ENCODE results near the gene UBASH3B.

Gene UBASH3B

GRCh38 chr11:122678406-122678805 is 22.9 kb downstream of the UBASH3B start:
- no peak for DNase-seq (ENCODE audit: low spot score)

- no peak for DNase-seq (ENCODE audit: low spot score)
These were observed 23.9 kb downstream of the UBASH3B start for GRCh38 chr11:122679466-122679865.

DNA sequence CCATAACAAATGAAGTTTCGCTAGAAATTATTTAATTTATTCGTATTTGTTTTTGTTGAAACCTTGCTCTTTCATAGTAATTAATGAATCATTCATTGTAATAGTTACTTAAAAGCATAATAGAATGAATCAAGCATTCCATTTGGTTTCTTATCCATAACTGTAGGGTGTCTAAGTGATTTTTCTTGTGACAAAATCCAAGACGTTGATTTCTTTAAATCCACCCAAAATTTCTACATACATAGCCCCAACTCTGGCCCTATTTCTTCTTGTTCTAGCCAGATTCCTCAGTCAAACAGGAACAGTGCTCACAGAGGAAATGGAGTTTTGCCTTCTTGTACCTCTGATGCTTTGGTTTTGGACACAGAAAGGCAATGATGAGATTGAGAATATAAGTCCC is 25.5 kb downstream of the UBASH3B start:
- DNase-seq (ENCODE audit: low spot score): no peak

DNA sequence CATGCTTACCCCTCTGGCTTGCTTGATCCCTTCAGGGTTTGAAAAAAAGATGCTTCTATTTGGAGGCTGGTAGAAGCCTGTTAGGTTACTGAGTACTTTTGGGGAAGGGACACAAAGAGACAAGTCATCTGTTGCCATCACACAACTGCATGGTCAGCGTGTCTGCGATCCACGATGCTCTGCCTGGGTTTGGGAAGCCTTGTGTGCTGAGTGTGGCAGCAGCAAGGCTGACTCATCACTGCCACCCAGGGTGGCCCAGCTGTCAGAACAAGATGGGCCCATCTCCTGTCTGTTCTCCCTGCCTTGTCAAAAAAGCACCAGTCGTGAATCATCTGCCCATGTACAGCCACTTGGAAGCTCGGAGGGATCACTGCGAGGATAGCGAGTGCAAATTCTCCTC is 26.2 kb downstream of the UBASH3B start:
- DNase-seq (ENCODE audit: low spot score): no peak

GRCh38 chr11:122682464-122682863 is 26.9 kb downstream of the UBASH3B start:
- DNase-seq (ENCODE audit: low spot score): no peak

DNA sequence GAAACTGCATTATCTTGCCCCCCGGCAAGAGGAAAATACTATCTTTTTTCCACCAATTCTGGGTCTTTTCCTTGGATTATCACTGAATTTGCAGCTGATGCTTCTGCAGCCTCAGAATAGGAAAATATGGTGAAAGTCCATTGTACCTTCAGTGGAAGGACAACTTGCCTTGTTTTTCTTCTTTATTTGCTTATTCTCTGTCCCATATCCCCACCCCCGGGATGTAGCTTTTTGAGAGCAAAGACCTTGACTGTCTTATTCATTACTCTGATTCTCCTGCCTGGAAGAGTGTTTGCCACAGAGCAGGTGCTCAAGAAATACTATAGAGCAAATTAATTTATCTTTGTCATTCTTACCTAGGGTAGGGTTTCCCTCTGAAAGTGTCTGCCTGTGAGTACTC is 29.5 kb downstream of the UBASH3B start:
- no peak for DNase-seq (ENCODE audit: low spot score)

DNA sequence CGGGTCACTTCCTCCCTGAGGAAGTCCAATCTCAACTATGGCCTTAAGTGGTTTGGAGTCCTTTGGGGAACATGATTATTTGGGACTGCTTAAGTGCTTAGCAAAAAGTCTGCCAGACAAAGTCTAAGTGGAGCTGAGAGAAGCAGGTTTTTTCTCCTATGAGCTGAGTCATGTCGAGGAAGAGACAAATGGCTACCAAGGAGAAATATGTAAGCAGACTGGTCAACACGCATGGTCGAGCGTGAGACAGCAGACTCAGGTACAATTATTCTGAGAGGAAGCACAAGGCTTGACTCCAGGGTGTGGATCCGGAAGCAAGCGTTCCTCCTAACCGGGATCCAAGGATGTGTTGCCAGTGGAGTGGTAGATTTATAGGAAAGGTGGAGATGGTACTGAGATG is 30.6 kb downstream of the UBASH3B start:
- no peak for DNase-seq (ENCODE audit: low spot score)

GRCh38 chr11:122690384-122690783 is 34.9 kb downstream of the UBASH3B start:
- no peak for DNase-seq (ENCODE audit: low spot score)

DNA sequence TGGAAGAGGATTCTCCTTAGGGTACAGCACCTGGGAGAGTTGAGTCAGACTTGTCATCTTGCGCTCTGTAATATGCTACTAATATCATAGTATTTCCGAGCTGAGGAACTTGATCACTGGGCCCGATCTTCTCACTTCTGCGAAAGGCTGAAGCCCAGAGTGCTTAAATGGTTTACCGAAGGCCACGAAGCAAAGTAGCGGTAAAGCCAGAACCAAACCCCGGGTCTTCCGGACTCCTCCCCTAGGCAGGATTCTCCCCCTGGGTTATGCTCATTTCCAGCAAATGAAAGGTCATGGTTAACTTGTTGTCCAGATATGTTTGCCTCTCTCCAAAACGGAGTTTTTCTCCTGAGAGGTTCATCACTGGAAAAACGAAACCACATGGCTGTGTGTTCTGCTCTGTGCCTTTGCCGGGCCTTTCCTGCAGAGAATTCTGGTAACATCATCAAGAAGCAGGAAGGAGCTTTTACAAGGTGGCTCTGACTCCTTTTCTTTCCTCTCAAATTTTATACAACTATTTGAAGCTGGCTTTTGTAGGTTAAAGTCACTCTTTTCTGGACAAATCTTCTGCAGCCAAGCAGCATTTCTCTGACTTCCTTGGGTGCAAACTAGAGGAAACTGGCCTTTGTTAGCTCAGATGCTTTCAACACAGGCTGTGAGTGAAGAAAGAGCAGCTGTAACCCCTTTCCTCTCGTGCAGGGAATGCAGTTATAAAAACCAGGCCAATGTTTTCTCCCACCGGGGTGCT is 35.5 kb downstream of the UBASH3B start:
- no peak for DNase-seq (ENCODE audit: low spot score)

DNA sequence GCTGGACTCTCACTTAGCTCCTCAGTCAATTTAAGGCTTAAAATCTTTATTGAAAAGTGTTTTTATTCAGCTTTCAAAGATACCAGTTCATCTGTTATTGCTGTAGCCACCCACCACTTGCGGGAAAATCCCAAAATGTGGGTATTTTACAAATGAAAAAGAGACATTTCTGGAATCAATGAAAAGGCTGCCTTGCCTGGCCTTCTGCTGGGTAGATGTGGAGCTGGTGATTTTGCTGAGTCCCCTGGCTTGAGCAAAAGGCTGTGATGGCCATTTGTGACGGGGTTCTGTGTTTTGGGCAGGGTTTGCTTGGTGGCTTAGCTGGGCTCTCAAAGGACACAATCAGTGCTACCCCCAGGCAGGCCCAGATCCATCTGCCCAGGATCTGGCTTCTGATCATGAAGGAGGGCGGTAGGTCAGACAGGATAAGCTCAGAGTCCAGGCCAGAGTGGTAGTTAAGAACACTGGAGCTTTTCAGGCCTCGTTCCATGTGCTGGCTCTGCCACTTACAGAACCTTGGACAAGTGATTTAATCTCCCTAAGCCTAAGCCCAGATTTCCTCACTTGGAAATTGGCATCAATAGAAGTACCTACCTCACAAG is 36.1 kb downstream of the UBASH3B start:
- no peak for DNase-seq (ENCODE audit: low spot score)

DNA sequence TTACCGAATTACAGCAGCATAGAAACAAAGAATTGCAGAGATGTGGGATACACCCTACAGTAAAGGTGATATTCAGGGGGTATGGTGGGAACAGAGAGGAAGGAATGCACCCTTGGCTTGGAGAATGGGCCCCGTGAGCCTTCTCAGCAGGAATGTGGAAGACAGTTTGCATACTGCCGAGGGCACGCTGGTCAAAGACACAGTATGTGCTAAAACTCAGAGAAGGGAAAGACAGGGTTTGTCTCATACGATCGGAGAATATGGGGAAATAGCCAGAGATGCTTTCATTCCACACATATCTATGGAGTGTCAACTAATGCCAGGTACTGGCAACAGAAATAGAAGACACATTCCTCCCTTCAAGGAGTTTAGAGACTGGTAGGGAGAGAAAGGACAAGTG is 36.9 kb downstream of the UBASH3B start:
- DNase-seq (ENCODE audit: low spot score): no peak

DNA sequence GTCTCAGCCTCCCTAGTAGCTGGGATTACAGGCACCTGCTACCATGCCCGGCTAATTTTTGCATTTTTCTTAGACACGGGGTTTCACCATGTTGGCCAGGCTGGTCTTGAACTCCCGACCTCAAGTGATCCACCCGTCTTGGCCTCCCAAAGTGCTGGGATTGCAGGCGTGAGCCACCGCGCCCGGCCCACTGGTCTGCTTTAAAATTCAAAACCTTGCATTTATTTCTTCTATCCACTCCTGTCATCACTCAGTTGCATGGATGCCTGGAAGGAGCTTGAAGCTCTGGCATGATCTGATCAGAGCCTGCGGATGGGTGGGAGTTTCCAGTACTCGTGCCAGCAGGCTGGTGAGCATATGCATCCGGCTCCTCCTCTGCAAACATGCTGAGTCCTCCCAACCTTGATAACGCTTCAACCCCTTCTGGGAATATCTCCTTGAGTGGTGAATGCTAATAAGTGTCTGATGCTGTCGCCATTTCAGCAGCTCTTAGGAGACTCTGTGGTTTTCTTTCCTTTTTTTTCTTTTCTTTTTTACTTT is 39.6 kb downstream of the UBASH3B start:
- DNase-seq (ENCODE audit: low spot score): no peak

DNA sequence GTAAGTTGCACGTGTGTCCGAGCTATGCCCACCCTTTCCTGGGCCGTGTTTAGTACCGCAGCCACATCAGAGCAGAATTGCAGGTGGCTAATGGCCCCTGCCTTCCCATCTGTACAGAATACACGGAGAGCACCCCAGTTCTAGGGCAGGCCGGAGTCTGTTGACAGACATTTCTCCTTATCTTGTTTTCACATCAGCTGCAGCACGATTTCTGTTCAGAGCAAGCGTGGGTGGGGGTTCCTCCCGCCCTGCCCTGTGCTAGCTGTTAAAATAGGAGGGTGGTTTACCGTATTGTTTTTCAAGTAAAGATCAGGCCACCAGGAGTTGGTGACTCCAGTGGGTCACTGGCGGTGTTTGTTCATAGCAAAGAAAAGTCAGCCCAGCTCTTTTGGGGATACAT is 41.1 kb downstream of the UBASH3B start:
- DNase-seq (ENCODE audit: low spot score): peak; percentile 59

GRCh38 chr11:122697636-122698167 is 42.2 kb downstream of the UBASH3B start:
- peak; percentile 79 for DNase-seq (ENCODE audit: low spot score)

DNA sequence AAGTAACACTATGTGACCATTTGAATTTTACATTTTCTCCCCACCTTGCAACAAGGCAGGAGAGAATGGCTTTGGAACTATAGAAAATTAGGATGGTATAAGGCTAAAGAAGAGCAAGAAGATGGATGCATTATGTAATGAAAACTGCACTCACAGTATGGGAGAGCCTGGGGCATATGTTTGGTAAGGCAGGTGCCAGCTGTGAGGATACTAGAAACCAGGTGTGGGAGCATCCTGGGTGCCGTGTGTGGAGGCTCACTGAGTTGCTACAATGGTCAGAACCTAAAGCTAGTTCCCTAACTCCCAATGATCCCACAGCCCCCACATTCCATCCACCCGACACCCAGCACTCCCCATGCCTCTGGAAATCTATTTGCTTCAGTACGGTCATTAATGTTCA is 42.9 kb downstream of the UBASH3B start:
- peak; percentile 21 for DNase-seq (ENCODE audit: low spot score)

- peak; percentile 50 for DNase-seq (ENCODE audit: low spot score)
These were observed 45.1 kb downstream of the UBASH3B start for GRCh38 chr11:122700666-122701065.

DNA sequence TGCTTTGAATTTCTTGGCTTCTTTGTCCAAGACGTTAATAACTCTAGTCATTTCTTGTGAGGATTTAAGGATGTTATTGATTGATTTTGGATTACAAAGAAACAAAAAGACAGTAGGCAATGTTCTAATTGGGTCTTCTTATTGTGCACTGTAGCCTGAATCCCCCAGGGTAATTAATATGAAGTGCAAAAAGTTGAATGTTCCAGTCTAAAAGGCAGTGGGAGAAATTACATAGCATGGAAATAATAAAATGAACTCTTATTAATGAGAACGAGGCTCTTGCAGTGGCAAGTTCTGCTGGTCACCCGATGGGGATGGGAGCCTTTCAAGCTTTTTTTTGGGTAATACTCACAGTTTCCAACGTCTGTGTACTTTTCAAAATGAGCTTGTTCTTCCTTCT is 45.6 kb downstream of the UBASH3B start:
- peak; percentile 19 for DNase-seq (ENCODE audit: low spot score)

DNA sequence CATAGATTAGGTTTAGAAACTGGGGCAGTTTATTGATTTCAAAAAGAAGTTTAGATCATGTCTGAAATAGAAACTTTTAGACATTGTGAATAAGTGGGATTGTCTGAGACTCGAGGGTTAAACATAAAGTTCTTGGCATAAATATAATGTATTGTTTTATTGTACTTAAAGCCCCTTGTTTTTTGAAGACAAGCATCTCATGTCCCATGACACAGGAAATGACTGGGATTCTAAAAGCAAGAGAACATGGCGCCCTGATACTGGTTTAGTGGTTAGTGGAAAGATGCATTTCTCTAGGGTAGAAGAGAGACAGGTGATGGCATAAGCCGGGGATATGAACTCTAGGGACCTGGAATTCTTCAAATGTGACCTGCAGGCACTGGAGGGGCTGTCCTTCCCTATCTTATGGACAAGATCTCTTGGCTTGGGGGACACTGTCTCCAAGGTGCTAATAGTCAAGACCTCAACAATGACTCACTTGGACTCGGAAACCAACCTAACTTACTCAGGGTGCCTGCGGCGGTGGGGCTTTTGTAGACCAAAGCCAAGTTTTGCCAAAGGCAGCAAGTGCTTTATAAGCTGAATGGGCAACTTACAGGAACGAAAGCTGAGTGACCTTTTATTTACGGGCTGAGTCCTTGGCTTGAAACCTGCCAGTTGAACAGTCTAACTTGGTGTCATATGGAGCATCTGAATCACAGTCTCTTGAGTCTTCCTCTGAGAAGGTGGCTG is 48.2 kb downstream of the UBASH3B start:
- no peak for DNase-seq (ENCODE audit: low spot score)

GRCh38 chr11:122705396-122705795 is 49.9 kb downstream of the UBASH3B start:
- DNase-seq (ENCODE audit: low spot score): no peak

DNA sequence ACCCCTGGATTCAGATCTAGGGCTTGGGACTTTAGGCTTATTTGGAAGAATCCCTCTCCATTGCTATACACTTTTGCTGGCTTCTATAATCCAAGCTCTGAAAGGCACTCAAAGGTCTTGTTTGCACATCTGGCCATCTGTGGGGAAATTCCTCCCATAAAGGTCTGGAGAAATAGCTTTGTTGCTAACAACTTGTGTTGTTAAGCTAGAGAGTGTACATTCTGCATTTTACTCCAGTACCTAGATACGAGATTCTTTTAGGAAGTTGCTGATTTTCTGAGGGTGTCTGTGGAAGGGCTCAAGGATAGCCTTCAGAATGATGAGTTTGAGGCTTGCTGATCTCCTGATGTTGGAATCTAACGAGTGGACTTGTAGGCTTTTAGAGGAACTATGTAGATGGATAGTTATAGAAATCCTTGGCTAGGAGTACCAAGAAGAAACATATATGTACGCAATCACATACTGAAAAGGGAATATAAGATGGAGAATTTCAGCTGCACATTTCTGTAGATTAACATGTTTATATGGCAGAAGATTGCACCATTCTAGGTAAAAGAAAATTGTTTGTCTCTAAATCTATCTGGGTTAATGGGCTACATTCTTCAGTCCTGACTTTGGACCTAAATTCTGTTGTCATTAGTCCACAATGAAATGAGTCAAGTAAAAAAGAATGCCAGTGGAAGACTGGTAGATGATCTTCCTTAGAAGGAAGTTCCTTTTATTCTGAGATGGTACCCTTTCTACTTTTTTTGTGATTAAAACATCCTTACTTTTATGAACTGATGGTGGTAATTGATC is 51.0 kb downstream of the UBASH3B start:
- no peak for DNase-seq (ENCODE audit: low spot score)

DNA sequence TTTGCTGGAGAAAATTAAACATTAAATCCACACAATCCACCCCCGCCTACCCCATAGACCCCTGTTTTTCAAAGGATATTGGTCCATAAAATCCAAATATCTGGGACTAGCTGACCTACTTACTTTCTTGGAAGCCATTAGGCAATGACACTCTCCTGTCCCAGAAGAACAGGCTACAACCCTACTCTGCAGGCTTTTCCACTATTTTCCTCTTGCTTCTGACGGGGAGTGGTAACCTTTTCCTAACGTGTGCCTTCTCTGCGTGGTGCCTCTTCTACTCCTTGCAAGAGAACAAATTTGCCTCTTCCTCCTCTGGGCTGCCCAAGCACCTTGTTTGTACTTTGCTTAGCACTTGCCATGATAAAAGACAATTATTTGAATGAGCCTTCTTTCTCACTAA is 51.6 kb downstream of the UBASH3B start:
- DNase-seq (ENCODE audit: low spot score): no peak

DNA sequence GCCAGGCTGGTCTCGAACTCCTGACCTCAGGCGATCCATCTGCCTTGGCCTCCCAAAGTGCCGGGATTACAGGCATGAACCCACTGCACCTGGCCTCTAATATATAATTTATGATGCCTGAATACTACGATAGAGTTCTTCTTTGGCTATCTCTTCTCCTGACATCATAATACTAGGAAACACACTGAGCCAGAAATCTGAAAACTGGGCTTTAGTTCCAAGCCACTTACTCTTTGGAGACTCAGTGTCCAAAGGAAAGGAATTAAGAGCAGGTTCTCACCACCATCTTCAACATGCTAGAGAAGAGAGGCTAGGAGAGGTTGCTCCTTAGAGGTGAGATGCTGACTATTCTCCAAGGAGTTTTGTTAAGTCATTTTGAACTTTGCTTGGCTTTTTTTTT is 52.4 kb downstream of the UBASH3B start:
- DNase-seq (ENCODE audit: low spot score): no peak
